DMS79 treated with DMSO at 0.1 percent for 48 hours (cell line): Measurements from ENCODE around the gene FGFR2.
"Not testable (repeated sequence)": the region's sequence is repeated elsewhere in the genome, so short reads cannot be mapped to it uniquely, and the experiment has no call there.

Experiments used
- DNase-seq: peaks from one replicate; lab custom pipeline; 2025; lab: John Stamatoyannopoulos, UW

Gene FGFR2

GRCh38 chr10:121524157-121524817, 74.0 kb downstream of the FGFR2 start:
- DNase-seq = no peak

- no peak for DNase-seq
Observed at GRCh38 chr10:121522831-121523230, 75.4 kb downstream of the FGFR2 start.

GRCh38 chr10:121521794-121522556, 76.3 kb downstream of the FGFR2 start:
- DNase-seq = no peak

GRCh38 chr10:121520526-121520925, 77.7 kb downstream of the FGFR2 start:
- DNase-seq = not testable (repeated sequence)

GRCh38 chr10:121519901-121520493, 78.2 kb downstream of the FGFR2 start:
- DNase-seq = no peak

GRCh38 chr10:121519411-121519810, 78.8 kb downstream of the FGFR2 start:
- DNase-seq = no peak

- DNase-seq = no peak
Observed at GRCh38 chr10:121518333-121518732, 79.9 kb downstream of the FGFR2 start.

GRCh38 chr10:121516093-121516865, 82.0 kb downstream of the FGFR2 start:
- no peak for DNase-seq

- no peak for DNase-seq
Observed at GRCh38 chr10:121514141-121514865, 83.9 kb downstream of the FGFR2 start.

GRCh38 chr10:121511943-121512342, 86.3 kb downstream of the FGFR2 start:
- DNase-seq = no peak

GRCh38 chr10:121511460-121511859, 86.8 kb downstream of the FGFR2 start:
- DNase-seq = no peak

- no peak for DNase-seq
Observed at GRCh38 chr10:121510201-121510771, 88.0 kb downstream of the FGFR2 start.

GRCh38 chr10:121509796-121510195, 88.4 kb downstream of the FGFR2 start:
- no peak for DNase-seq

GRCh38 chr10:121509112-121509511, 89.1 kb downstream of the FGFR2 start:
- DNase-seq = no peak

GRCh38 chr10:121503587-121504051, 94.6 kb downstream of the FGFR2 start:
- DNase-seq = no peak

GRCh38 chr10:121501796-121502195, 96.4 kb downstream of the FGFR2 start:
- DNase-seq = no peak

- DNase-seq = no peak
Observed at GRCh38 chr10:121500701-121501332, 97.4 kb downstream of the FGFR2 start.

GRCh38 chr10:121497513-121498470, 100.5 kb downstream of the FGFR2 start:
- DNase-seq = peak; percentile 71

GRCh38 chr10:121495719-121496118, 102.5 kb downstream of the FGFR2 start:
- DNase-seq = no peak

GRCh38 chr10:121494296-121494695, 103.9 kb downstream of the FGFR2 start:
- no peak for DNase-seq
